HL-60 (cell line): Measurements from ENCODE around the gene PIGP.

Source experiments
- CTCF ChIP-seq: IDR thresholded peaks from one replicate; pipeline ENCODE4 v1.5.1; 2011; ENCODE audit warnings: low read length, control low read depth, inconsistent platforms; ENCODE audit not compliant: insufficient read depth
- GABPA ChIP-seq: IDR thresholded peaks from 2 replicates; pipeline ENCODE4 v1.6.1; 2012; ENCODE audit warnings: low read depth
- POLR2AphosphoS5 ChIP-seq: IDR thresholded peaks from 2 replicates; pipeline ENCODE4 v1.6.1; 2012; ENCODE audit warnings: low read depth
- SPI1 ChIP-seq: IDR thresholded peaks from 2 replicates; pipeline ENCODE4 v1.6.1; 2012; ENCODE audit warnings: low read depth, mild to moderate bottlenecking, borderline replicate concordance

- TF ChIP-seq CTCF (no peak), POLR2AphosphoS5 (no peak), GABPA (no peak), SPI1 (no peak)
Measured at GRCh38 chr21:37059181-37059580, 13.7 kb downstream of the PIGP start.
